Activated CD4-positive, alpha-beta T cell treated with anti-CD3 and anti-CD28 coated beads, Interleukin-2, amount 50 U/mL, for 24 hours (primary cell): ENCODE measurements around the gene TULP4.
"Not testable (repeated sequence)": the region's sequence is repeated elsewhere in the genome, so short reads cannot be mapped to it uniquely, and the experiment has no call there.

Source experiments
- DNase-seq, 2 donors: peaks; one replicate each; pipeline ENCODE4 v3.0.0-alpha.2; 2020; ENCODE audit warnings: low read depth in 1 of 2, low spot score in 1 of 2

TULP4 gene

DNA sequence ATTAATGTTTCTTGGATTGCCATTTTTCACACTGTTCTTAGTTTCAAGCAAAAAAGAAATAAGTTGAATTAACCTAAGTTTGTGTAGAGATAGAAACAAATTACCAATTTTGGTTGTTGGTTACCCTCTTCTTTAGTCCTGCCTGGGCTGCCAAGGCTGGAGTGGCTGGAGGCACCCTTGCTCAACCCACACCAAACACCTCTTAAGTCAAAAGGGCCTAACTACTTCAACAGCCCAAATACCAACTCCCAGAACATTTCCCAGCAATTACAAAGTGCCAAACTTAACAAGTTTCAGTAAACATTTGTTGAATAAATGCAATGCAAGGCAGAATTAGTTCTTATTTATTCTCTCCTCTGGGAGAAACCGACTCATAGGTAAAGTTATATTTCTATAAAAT lies 209.5 kb downstream of the TULP4 start:
- no peak for DNase-seq

DNA sequence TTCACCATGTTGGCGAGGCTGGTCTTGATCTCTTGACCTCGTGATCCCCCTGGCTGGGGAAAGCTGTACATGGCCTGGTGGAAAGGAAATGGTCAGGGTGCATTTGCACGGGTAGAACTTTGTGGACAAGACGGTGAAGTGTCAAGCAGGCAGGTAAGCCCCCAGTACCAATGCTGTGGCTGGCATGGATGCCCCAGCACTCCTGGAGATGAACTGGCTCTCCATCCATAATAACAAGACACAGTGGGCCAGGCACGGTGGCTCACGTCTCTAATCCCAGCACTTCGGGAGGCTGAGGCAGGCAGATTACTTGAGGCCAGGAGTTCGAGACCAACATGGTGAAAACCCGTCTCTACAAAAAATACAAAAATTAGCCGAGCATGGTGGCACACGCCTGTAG lies 210.4 kb downstream of the TULP4 start:
- DNase-seq = no peak

DNA sequence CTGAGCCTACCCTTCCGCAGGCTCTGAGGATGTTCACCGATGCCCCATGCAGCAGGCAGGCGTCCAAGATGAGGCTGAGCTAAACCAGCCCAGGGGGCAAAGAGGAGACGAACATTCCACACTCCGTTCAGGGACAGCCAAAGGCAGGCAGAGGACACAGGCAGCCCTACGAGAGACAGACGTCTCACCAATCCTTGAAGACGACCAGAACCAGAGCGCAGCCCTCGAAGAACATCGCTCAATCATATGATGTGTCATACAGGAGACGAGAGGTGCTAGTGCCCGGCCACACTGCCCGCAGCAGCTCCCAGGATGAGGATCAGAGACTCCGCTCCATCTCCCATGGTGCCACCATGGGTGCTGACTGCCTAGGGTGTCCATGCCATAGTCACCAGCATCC lies 212.0 kb downstream of the TULP4 start:
- no peak for DNase-seq

DNA sequence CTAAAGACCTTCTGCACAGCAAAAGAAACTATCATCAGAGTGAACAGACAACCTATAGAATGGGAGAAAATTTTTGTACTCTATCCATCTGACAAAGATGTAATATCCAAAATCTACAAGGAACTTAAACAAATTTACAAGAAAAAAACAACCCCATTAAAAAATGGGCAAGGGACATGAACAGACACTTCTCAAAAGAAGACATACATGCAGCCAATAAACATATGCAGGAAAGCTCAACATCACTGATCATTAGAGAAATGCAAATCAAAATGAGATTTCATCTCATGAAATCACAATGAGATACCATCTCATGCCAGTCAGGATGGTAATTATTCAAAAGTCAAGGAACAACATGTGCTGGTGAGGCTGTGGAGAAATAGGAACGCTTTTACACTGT lies 215.6 kb downstream of the TULP4 start:
- not testable (repeated sequence) for DNase-seq

DNA sequence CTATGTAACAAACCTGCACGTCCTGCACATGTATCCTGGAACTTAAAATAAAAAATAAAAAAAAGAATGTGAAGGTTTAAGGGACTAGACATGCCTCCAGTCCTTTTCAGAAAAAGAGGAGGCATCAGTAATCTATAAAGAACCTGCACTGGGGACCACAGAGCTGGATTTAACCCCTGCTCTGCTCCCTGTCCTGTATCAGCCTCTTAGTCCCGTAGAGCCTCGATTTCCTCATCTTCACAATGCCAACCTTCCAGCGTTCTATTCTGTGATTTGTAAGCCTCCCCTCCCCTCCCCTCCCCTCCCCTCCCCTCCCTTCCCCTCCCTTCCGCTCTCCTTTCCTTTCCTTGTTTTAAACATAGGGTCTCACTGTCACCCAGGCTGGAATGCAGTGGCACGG lies 216.6 kb downstream of the TULP4 start:
- DNase-seq = no peak

DNA sequence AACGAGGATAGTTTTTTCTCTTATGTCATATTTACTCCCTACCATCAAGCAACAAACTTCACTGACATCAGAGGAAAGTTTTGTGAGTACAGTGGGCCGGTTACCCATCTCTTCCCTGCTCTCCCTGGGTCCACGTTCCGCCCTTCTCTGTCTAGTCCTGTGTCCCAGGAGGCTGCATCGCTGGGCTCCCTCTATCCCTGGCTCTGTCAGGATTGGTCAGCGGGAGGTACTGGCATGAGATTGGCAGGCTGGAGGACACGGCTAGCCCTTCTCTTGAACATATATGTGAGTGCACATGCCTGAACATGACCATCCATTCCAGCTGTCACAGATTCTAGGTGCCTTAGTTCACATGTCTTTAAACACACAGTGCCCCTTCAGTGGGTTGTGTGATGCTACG lies 217.4 kb downstream of the TULP4 start:
- no peak for DNase-seq

DNA sequence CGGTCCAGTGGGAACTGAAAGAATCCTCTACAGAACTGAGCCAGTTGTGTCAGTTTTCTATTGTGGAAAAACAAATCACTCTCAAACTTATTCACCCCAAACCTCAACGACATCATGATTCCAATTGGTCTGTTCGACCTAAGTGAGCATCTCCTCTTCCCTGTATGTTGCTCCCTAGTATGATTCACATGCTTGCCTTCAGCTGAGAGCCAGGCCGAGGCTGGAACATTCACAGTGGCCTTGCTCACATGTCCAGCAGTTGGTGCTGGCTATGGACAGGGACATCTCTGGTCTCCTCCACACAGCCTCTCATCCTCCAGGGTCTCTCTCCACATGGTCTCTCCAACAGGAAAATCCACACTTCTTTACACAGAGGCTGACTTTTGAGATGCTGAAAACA lies 219.3 kb downstream of the TULP4 start:
- DNase-seq = no peak

DNA sequence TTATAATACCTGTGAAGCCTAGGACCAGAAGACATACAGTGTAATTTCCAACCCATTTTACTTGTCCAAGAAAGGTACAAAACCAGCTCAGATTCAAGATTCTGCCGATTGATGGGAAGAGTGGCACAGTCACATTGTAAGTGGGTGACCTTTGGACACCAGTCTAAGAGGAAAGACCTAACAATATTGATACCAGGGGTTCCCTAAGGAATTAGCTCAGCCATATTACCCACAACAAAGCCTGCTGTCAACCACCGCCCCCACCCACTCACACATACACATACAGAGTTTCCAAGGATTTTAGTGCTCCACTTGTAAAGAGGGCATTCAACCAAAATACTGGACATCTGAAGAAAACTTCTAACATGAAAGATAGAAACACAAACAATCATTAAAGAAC lies 219.7 kb downstream of the TULP4 start:
- DNase-seq = no peak

DNA sequence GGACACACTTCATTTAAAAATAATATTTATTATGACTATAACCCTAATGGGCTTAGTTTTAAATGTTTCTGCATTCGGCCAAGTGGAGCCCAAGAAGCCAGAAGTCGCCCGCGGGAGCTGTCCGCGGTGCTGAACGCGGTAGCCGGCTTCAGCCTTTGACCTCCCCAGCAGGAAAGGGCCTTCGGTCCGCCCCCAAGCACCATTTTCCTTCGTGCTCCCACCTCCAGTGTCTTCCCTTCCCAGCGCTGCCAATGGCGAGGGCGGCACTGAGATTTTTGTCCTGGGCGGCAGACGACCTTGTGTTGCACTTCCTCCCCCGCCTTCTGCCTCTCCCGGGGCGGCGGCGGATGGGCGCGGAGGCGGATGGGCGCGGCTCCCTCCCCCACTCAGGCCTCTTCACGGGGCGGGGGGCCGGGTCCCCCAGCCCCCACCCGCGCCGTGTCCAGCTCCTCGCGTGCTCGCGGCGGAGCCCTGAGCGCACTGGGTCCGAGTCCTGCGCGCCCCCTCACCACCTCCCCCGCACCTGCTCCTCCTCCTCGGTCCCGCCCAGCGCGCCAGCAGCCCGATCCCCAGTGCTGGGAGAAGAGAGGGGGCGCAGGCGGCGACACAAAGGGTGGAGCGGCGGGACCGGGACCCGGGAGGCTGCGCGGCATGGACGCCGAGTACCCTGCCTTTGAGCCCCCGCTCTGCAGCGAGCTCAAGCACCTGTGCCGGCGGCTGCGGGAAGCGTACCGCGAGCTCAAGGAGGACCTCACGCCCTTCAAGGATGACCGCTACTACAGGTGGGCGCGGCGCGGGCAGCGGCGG lies 224.0 kb downstream of the TULP4 start:
- peak; percentile 39 to 48 for DNase-seq

DNA sequence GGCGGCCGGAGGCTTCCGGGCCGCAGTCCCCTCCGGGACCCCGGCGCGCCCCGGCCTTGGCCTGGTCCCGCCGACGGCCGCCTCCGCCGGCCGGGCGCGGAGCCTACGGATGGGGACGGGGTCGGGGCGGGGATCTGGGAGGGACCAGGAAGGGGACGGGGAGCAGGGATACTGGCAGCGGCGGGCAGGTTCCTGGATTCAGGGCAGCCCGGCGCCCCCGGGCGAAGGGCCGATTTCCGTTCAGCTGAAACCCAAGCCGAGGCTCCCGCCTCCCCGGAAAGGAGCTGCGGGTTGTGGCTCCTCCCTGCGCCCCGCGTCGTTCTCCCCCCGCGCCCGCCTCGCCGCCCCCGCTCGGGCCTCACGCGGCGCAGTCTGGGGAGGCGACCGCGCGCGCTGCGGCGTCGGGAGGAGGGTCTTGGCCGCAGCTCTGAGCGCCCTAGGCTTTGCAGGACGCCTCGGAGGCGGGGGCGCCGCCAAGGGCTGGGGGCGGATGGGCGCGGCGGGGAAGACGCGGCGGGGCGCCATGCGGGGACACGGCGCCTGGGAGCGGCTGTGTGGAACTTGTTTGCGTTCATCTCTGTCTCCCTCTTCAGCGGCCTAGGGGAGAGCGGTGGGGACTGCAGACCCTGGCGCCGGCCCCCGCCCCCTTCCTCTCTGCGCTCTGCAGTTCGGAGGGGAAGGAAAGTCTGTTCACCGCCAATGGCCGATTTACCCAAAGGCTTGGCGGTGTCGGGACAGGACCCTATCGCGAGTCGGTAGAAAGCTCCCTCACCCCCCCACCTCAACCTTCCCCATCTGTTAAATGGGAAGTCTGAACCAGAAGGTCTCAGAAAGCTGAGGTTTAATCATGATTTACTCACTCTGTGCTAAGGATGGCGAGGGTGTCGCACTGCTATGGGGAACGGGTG lies 224.9 kb downstream of the TULP4 start:
- DNase-seq = no peak

DNA sequence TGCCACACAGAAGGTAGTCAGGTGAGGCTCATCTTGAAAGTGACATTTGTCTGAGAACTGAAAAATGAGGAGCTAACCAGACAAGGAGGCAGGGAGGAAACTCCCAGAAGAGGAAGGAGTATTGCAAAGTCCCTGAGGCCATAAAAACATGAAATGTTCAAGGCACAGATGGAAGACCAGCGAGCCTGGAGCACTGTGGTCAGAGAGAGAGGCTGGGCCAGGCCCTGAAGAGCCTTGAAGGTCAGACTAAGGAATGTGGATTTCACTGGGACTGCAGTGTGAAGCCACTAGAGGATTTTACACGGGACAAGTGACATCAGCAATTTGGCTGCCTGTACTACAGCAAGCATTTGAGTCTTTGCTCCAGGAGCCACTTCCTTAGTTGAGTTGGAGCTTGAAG lies 226.5 kb downstream of the TULP4 start:
- DNase-seq = no peak

DNA sequence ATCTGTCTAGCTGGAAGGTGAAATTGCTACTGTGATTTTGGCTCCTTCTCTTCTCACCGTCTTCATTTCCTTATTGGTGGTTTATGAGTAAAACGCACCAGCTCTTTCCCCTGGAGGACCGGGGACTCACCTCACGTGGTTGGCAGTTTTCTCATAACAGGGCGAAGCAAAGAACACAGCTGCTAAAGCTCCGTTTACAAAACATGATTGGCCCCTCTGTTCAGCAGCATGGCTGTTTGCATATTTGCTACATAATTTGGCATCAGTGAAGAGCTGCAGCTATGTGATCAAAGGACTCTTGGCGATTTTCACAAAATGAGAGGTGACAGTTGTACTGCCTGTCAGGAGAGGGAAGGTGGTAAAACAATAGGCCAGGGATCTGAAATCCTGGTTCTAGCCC lies 227.1 kb downstream of the TULP4 start:
- no peak for DNase-seq

DNA sequence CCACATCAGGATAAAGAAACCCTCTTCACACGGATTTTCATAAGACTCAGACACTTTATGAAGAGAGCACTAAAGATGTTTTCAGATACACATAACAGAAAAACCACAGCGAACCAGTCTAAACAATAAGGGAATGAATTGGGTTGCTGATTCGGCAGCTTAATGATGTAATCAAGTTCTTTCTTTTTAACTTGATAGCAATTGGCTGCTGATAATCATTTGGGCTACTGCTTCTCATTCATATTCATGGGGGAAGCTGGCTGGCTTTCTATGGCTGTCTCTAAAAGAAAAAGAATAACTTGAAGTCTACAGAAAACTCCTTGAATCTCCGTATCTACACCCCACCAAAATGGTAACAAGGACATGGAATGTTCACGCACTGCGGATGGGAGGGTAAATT lies 227.6 kb downstream of the TULP4 start:
- no peak for DNase-seq

DNA sequence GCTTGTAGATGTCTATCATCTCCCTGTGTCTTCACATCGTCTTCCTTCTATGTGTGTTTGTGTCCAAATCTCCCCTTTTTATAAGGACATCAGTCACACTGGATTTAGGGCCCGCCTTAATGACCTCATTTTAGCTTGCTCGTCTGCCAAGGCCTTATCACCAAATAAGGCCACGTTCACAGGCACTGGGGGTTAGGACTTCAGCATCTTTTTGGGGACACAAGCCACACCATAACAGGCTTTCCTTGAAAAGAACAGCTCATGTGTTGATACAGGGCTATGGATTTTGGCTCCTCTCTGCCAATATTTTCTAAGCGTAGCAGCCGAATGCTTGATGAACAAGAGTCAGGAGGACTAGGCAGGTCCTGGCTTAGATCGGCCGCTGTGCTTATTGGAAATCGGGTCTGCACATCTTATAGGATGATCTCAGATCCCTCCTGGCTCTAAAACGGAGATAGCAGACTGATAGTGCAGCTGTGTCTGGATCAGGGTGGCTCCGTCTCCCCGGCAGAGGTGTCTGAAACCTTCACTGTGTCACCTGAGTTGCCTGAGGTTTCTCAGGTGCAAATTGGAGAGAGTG lies 231.4 kb downstream of the TULP4 start:
- DNase-seq = no peak

DNA sequence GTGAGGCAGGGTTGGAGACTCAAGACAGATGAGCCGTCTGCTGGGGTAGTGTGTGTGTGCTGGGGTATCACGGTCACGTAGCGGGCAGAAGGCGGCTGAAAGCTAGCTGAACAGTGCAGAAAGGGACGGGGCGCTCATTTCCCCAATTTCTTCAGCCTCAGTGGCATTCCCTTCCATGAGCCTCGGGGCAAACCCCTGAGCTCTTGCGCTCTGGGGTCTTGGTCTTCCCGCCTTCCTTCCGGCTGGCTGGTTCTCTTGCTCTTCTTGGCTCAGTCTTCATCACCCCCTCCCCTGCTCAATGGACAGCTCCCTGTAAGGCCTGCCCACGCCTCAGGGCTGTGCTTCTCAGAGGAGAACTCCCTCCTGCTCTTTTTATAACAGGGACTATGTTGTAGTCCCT lies 232.2 kb downstream of the TULP4 start:
- no peak for DNase-seq

DNA sequence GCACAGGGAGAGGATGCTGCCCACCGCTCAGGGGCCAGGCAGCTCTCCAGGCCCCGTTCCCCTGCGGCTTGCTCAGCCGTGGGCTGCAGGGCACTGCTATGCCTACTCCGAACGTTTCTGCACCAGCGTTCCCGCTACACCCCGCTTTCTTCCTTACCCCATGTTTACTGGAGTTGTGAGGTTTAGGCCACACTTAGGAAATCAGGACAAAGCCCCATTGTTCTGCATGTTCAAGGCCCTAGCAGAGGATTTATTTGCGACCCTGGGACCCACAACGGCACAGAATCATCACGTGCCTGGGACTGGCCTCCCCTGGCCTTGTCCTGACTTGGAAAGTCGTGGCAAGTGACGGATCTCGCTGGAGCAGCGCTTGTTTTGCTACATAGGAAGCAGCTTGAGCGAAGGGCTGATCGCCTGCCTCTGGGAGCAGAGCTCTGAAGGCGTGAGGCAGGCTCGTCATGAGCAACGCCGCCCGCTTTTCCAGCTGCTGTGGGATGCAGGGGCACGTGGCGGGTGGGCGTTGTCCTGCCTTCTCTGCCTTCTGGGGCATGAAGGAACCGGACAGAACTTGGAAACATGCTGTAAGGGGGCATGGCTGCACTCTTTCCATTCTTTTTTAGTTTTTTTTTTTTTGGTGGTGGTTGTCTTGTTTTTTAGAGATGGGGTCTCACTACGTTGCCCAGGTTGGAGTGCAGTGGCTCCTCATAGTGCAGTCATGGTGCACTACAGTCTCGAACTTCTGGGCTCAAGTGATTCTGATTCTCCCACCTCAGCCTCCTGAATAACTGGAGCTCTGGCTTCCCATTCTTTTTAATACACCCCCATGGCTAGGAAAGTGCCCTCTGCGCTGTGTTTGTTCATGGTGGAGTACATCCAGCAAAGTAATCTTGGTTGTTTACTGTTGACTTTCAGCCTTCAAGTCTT lies 233.0 kb downstream of the TULP4 start:
- DNase-seq = no peak

DNA sequence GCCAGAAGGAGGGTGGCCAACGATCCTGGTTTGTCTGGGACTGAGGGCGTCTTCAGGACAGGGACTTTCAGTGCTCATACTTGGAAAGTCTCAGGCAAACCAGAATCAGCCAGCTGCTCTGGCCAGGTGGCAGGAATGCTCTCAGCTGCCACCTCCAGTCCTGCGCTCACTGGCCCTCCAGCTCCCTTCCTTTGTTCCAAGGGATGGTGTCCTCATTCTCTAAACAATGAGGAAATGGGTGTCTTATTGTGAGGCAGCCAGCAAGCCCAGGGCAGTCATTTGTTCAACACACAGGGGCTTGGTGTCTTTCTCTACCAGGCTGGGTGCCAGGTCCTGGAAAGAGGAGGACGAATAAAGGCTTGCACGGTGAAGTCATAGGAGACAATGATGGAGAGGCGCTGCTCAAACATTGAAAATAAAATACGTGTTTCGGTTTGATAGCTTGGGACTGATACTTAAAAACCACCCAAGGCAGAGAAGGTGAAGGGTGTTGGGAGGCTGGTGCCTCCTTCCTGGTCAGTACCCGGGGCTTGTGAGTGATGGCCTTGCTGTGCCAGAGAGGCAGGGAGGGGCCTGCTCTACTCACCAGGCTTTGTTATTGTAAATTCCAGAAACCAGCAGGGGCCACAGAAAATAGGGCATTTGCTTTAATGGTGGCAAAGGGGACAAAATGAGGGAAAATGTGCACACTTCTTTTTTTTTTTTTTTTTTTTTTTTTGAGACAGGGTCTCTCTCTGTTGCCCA lies 236.3 kb downstream of the TULP4 start:
- DNase-seq = no peak

DNA sequence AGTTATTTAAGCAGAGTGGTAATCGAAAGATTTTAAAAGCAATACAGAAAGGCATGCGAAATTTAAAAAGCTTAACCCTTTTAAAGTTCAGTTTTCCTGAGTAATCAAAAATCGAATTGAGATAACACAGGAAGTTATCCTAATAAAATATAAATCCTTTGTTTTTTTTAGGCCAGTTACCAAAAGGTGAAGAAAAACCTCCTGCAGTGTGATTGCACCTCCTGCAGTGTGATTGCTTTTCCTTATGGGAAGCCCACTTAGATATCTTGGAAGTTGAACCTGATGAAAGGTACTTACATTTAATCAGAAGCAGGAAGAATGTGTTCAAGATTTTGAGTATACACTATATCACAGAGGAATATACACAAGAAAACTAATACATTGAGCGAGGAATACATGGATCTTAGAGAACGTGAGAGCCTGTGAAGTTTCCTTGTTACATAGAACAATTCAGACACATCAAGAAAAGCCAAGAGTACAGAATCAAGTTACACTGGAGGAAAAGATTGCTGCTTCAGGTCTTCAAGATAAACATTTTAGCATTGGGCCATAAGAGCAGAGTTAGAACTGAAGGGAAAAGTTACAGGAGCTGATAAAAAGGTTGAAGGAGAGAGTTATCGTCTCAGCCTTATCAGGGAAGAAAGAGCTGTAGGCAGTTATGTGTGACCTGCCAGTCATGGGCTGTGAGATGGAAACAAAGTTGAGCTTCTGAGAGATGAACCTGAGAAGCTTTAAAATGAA lies 240.0 kb downstream of the TULP4 start:
- no peak for DNase-seq

DNA sequence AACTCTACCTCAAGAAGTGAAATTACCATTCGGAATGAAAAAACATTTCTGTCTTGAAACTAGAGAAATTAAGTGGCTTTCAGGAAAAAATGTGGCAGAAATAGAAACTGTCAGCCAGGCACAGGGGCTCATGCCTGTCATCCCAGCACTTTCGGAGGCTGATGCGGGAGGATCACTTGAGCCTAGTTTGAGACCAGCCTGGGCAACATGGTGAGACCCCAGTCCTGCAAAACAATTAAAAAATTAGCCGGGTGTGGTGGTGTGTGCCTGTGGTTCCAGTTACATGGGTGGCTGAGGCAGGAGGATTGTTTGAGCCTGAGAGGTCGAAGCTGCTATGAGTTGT lies 240.5 kb downstream of the TULP4 start:
- no peak for DNase-seq
